ENCODE measurements around the gene GRK3.
"Not testable (repeated sequence)": the region's sequence is repeated elsewhere in the genome, so short reads cannot be mapped to it uniquely, and the experiment has no call there.

Gene GRK3

DNA sequence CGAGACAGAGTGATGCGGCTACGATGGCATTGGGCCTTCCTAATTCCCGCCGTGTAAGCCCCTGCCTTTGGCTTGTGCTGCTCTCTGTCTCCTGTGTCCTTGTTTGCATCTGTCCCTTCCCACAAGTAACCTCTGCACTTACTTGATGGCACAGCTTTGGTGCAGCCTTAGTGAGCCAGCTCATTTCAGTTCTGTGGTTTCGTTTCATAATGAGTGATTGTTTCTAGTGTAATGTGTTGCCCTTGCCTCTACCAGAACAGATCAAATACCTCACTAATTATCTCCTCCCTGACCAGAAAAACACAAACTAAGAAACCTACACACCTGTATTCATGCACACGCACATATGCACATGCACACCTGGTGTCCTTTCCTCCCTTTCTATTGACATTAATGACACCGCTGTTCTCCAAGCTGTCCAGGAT lies 58.8 kb downstream of the GRK3 start:
- H3K4me1 ChIP-seq = peaks cover 0 to 9% (median 3%) of the 10 kb centered on the region in 4 donors
- H3K27me3 ChIP-seq = no peaks in the 10 kb centered on the region
- TF ChIP-seq, protein P1, sequence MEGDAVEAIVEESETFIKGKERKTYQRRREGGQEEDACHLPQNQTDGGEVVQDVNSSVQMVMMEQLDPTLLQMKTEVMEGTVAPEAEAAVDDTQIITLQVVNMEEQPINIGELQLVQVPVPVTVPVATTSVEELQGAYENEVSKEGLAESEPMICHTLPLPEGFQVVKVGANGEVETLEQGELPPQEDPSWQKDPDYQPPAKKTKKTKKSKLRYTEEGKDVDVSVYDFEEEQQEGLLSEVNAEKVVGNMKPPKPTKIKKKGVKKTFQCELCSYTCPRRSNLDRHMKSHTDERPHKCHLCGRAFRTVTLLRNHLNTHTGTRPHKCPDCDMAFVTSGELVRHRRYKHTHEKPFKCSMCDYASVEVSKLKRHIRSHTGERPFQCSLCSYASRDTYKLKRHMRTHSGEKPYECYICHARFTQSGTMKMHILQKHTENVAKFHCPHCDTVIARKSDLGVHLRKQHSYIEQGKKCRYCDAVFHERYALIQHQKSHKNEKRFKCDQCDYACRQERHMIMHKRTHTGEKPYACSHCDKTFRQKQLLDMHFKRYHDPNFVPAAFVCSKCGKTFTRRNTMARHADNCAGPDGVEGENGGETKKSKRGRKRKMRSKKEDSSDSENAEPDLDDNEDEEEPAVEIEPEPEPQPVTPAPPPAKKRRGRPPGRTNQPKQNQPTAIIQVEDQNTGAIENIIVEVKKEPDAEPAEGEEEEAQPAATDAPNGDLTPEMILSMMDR (IDR thresholded peaks at IDR 0.05) = no peak
- H3K9me3 ChIP-seq = no peaks in the 10 kb centered on the region
- intact Hi-C loops (cut with DNase I; ENCODE audit: low total_unique reads) = no loop called here
- no peak overlapping the region for H3K27ac ChIP-seq
- no peaks in the 10 kb centered on the region for H3K36me3 ChIP-seq
- DNase-seq = no peak
- H3K4me3 ChIP-seq = no peak overlapping the region

DNA sequence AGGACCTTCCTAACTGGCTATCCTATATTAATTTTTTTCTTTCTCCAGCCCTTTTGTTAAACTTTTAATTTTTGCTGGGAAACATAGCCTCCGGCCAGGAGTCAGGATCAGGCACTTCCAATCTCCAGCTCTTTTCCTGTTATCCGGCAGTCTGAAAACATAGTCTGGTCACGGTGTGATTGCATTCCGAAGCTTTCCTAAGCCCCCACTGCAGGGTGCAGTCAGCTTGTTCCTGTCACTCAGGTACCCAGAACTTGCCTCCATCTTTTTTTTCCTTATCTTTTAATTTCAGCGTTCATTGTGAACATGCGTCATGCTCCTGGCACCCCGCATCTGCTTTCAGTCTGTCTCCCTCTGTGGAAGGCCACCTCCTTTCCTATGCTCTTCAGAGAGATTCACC lies 59.4 kb downstream of the GRK3 start:
- no peaks in the 10 kb centered on the region for H3K36me3 ChIP-seq
- DNase-seq = no peak
- H3K27ac ChIP-seq = no peak overlapping the region
- H3K4me1 ChIP-seq = peaks cover 0 to 10% (median 5%) of the 10 kb centered on the region in 4 donors
- no peaks in the 10 kb centered on the region for H3K9me3 ChIP-seq
- intact Hi-C loops (cut with DNase I; ENCODE audit: low total_unique reads) = no loop called here
- TF ChIP-seq, protein P1 (IDR thresholded peaks at IDR 0.05) = no peak
- no peaks in the 10 kb centered on the region for H3K27me3 ChIP-seq
- H3K4me3 ChIP-seq = no peak overlapping the region

DNA sequence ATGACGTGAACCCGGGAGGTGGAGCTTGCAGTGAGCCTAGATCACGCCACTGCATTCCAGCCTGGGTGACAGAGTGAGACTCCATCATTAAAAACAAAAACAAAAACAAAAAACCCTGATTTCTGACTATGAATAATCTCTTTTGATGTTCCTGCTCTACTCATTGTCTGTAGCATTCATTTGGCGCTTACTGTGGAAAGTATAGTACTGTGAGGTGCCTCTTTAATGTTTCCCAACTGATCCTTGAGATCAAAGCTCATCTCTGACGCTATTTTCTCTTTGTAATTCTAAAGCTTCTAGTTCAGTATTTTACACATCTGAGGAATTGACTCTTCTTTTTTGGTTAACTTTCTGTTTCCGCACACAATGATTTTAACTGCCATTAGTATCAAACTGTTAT lies 60.0 kb downstream of the GRK3 start:
- Histone ChIP-seq H3K27me3 (no peaks in the 10 kb centered on the region), H3K4me1 (peaks cover 0 to 10% (median 5%) of the 10 kb centered on the region in 4 donors), H3K27ac (no peak overlapping the region), H3K9me3 (no peaks in the 10 kb centered on the region), H3K4me3 (no peak overlapping the region), H3K36me3 (no peaks in the 10 kb centered on the region)
- intact Hi-C loops (cut with DNase I; ENCODE audit: low total_unique reads) = no loop called here
- no peak for DNase-seq
- TF ChIP-seq, protein P1 (IDR thresholded peaks at IDR 0.05) = no peak

DNA sequence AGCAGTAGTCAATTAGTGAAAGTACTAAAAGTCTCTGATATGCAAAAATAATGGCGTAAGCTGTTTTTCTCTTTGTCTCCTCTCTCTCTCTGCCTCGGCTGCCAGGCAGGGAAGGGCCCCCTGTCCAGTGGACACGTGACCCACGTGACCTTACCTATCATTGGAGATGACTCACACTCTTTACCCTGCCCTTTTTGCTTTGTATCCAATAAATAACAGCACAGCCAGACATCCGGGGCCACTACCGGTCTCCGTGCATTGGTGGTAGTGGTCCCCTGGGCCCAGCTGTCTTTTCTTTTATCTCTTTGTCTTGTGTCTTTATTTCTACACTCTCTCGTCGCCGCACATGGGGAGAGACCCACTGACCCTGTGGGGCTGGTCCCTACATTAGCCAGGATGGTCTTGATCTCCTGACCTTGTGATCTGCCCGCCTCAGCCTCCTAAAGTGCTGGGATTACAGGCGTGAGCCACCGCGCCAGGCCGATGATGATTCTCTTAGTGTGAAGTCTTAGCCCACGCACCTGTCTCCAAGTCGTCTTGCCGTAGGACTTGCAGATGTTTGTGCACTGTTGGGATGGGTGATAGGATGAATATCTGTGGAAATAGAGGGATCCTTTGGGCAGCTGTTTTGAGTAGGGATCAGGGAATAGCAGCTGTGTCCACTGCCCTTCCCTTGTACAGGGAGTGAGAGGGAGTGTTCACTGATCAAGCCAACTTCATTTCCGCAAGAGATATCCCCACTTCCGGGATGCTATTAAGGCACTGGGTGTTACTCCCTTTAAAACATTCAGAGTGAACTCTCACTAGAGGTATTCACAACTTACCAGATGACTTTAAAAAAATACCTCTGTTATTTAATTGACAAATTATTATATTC lies 61.5 kb downstream of the GRK3 start:
- H3K9me3 ChIP-seq; DNase-seq; H3K27ac ChIP-seq; H3K4me3 ChIP-seq; H3K36me3 ChIP-seq; intact Hi-C loops (cut with DNase I; ENCODE audit: low total_unique reads); H3K27me3 ChIP-seq: not testable (repeated sequence)
- H3K4me1 ChIP-seq = peaks cover 0 to 23% (median 5%) of the 10 kb centered on the region in 4 donors

DNA sequence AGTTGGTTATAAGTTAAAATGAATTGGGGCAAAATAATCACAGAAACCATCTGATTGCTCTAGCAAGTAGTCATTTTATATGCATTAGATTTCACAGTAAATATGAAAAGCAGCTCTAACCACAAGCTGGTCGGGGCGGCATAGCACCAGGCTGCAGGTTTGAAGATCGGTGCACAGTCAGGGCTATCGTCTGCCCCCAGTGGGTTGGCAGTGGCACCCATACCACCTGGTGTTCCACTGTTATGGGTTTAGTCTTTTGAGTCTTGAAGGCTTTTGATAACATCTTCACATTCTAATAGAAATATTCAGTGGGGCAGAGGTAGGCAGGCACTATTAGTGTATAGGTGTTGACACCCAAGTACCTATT lies 62.1 kb downstream of the GRK3 start:
- TF ChIP-seq, protein P1 (IDR thresholded peaks at IDR 0.05) = no peak
- no peaks in the 10 kb centered on the region for H3K27me3 ChIP-seq
- intact Hi-C loops (cut with DNase I; ENCODE audit: low total_unique reads) = no loop called here
- no peaks in the 10 kb centered on the region for H3K36me3 ChIP-seq
- peaks cover 0 to 29% (median 7%) of the 10 kb centered on the region in 4 donors for H3K4me1 ChIP-seq
- H3K4me3 ChIP-seq = no peak overlapping the region
- no peak for DNase-seq
- no peaks in the 10 kb centered on the region for H3K9me3 ChIP-seq
- no peak overlapping the region for H3K27ac ChIP-seq

DNA sequence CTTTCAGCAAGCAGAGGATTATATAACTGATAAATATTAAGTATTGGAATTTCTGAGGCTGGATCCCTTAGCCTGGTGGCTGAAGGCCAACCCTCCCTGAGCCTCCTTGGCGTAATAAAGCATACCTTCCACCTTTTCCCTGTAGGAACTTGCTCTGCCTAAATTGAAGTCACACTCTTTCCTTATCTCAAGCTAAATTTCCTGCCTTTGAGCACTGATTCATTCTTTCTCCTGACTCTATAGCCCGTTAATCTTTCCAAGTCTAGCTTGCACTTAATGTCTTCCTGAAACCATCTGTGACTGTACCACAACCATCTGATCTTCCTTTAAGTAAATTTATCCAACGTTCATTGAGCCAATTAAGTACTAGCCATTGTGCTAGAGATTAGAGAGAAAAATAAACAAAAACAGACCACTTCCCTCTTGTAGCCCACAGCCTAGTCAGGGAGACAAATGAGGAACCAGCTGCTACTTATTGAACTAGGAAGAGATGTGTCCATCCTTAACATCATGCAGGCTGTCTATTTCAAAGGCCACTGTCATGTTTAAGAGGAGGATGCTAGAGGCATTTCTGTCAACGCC lies 62.9 kb downstream of the GRK3 start:
- no peak for DNase-seq
- Histone ChIP-seq H3K9me3 (no peaks in the 10 kb centered on the region), H3K27ac (no peak overlapping the region), H3K4me3 (no peak overlapping the region), H3K4me1 (peaks cover 0 to 30% (median 7%) of the 10 kb centered on the region in 4 donors), H3K27me3 (no peaks in the 10 kb centered on the region), H3K36me3 (no peaks in the 10 kb centered on the region)
- intact Hi-C loops (cut with DNase I; ENCODE audit: low total_unique reads) = no loop called here
- TF ChIP-seq, protein P1 (IDR thresholded peaks at IDR 0.05) = no peak
